ENCODE measurements around the gene TRIM65. TPM values are rescaled to one million over a fixed set of nuclear protein-coding genes. Genes with fewer than 3 reads are reported as not detected.

Gene TRIM65
- total and polyA plus RNA-seq, 2 experiments from 2014 or later: 13.8 to 54.0 TPM

- Mint-ChIP-seq H3K9me3 (no peaks in the 10 kb centered on the region), H3K27ac (no peak within 1 kb of the TSS), H3K27me3 (ENCODE audit: insufficient read depth, low read depth, poor library complexity) (peaks cover 8% of the 10 kb centered on the region), H3K4me3 (no peak within 1 kb of the TSS), H3K36me3 (ENCODE audit: low read depth) (peaks cover 31% of the 10 kb centered on the region), H3K4me1 (peaks cover 13% of the 10 kb centered on the region)
- Histone ChIP-seq H4K20me1 (replicated peaks; ENCODE audit: insufficient read depth) (no peaks in the 10 kb centered on the region), H3K9me2 (ENCODE audit: insufficient read depth) (no peaks in the 10 kb centered on the region), H3K4me2 (no peak within 1 kb of the TSS), H3F3A (replicated peaks; ENCODE audit: low read depth) (0 out of 2 replicates have a peak, but pooled peaks cover 10% of the 10 kb centered on the region), H3K4me3 (no peak within 1 kb of the TSS), H3K79me2 (replicated peaks; ENCODE audit: insufficient read depth) (no peaks in the 10 kb centered on the region), H3K4me1 (ENCODE audit: insufficient read depth) (peaks cover 10% of the 10 kb centered on the region), H3K36me3 (ENCODE audit: insufficient read depth) (0 out of 2 replicates have a peak, but pooled peaks cover 8% of the 10 kb centered on the region), H3K27me3 (ENCODE audit: insufficient read depth) (no peaks in the 10 kb centered on the region), H2AFZ (no peak within 1 kb of the TSS), H3K27ac (ENCODE audit: low read depth) (no peak within 1 kb of the TSS)
- no peak; the same call in 2 of the 3 replicates for ATAC-seq
- DNase-seq (ENCODE audit: low spot score): no peak
- TF ChIP-seq REST (IDR thresholded peaks at IDR 0.05; ENCODE audit: unreplicated experiment) (no peak), ZNF331 (CRISPR knock-in tag; IDR thresholded peaks at IDR 0.05; ENCODE audit: low read depth) (no peak), JUNB (IDR thresholded peaks at IDR 0.05; ENCODE audit: unreplicated experiment) (no peak), ZNF114 (CRISPR knock-in tag; IDR thresholded peaks at IDR 0.05) (no peak), ETS1 (IDR thresholded peaks at IDR 0.05) (no peak), NANOG (IDR thresholded peaks at IDR 0.05; ENCODE audit: borderline replicate concordance) (no peak), POLR2AphosphoS5 (IDR thresholded peaks at IDR 0.05; ENCODE audit: low read depth) (no peak), ZNF462 (CRISPR knock-in tag; IDR thresholded peaks at IDR 0.05) (no peak), EZH2 (IDR thresholded peaks at IDR 0.05; ENCODE audit: low read depth, unreplicated experiment) (no peak), CREB1 (CRISPR knock-in tag; IDR thresholded peaks at IDR 0.05; ENCODE audit: low read depth) (no peak), STAT1 (IDR thresholded peaks at IDR 0.05; ENCODE audit: unreplicated experiment) (no peak), CTCF (conservative IDR thresholded peaks at IDR 0.05; ENCODE audit: low read depth in 2 of 2) (no peak), EZH2phosphoT487 (IDR thresholded peaks at IDR 0.05; ENCODE audit: unreplicated experiment) (no peak)
Observed at GRCh38 chr17:75843577-75844529, 52.9 kb downstream of the TRIM65 start, which contains the start of gene UNC13D. Gene UNC13D (minus strand): TSS chr17:75844404. CDS start chr17:75844337, 67 bp downstream.
